Measurements from ENCODE around the gene ROR2. TPM values are rescaled to one million over a fixed set of nuclear protein-coding genes. Genes with fewer than 3 reads are reported as not detected.

The ROR2 gene
- total RNA-seq, 1 experiment from 2014 or later, result 2.7 TPM

DNA sequence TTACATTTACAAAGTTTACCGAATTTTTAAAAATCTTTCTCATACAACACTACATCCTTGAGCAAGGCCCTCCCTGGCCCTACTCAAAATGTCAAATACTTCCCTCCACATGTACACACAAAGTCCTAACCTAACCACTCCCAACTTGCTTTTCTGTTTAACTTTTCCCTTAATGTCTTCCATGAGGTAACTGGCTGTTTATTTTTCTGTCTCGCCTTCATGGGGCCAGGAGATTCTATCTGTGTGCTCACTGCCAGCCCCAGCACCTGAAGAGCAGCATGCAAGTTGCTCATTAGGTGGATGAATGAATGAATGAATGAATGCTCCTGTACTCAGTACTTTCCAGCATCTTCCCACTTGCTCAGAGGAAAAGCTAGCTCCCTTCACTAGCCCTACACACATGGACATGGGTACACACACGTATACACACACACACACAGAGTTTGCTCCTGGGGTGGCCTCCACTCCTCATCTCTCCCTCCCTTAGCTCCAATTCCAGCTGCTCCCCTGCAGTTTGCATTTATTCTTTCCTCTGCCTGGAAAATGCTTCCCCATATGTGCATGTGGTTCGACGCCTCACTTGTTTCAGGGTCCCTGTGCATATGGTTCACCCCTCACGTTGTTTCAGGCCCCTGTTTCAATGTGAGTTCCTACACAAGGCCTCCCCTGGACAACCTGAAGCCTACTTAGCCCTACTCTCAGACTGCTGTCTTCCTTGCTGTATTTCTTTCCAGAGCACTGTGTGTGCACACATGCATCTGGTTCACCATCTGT is 165.2 kb downstream of the ROR2 start:
- H3K36me3 Mint-ChIP-seq (ENCODE audit: insufficient read depth in 1 of 3, low read depth in 3 of 3), result peaks cover 0 to 21% (median 0%) of the 10 kb centered on the region in 3 experiments; a peak in 3 of 7 replicates
- H3K14ac ChIP-seq (ENCODE audit: insufficient read depth, low read length), result no peak overlapping the region

More for the DNA sequence above, 165.2 kb downstream of the ROR2 start:
- H3K56ac ChIP-seq (ENCODE audit: insufficient read length, low read depth, low read length), result no peak overlapping the region
- H3K9ac ChIP-seq (ENCODE audit: extremely low read depth, insufficient read length, low read length), result no peak overlapping the region
- no peak overlapping the region for H2BK120ac ChIP-seq (ENCODE audit: low read depth, low read length, poor library complexity, severe bottlenecking)
- H3K79me2 ChIP-seq (ENCODE audit: insufficient read depth, low read length), result no peaks in the 10 kb centered on the region
- no peaks in the 10 kb centered on the region for H3K9me3 ChIP-seq (ENCODE audit: control insufficient read depth, low read depth, low read length)
- H3K23me2 ChIP-seq (ENCODE audit: insufficient read length, low read depth, low read length, poor library complexity, severe bottlenecking), result no peaks in the 10 kb centered on the region
- WGBS (ENCODE audit: extremely low coverage, insufficient read length, low lambda C conversion rate), result 100% methylated on average over 1 of the region's 6 CpGs
- H3K4me3 Mint-ChIP-seq, result no peak overlapping the region
- H3K23ac ChIP-seq (ENCODE audit: insufficient read length, low read depth, low read length), result no peak overlapping the region
- H3K27ac ChIP-seq (ENCODE audit: insufficient read length, low read depth, low read length), result no peak overlapping the region
- H4K20me1 ChIP-seq (ENCODE audit: control insufficient read depth, insufficient read depth, insufficient read length), result no peaks in the 10 kb centered on the region
- no peaks in the 10 kb centered on the region for H3K79me1 ChIP-seq (ENCODE audit: insufficient read depth, low read depth, low read length, poor library complexity, severe bottlenecking)
- H3T11ph ChIP-seq (ENCODE audit: low read length), result no peak overlapping the region
- no peak overlapping the region for H3K27ac Mint-ChIP-seq
- H2BK15ac ChIP-seq (ENCODE audit: low read depth, low read length), result no peak overlapping the region
- no peak overlapping the region for H2BK5ac ChIP-seq (ENCODE audit: insufficient read length, low read length)
- H3K9me3 Mint-ChIP-seq, result peaks cover 9 to 17% of the 10 kb centered on the region in 2 experiments; a peak in 4 of 5 replicates
- no peak overlapping the region for H2BK12ac ChIP-seq (ENCODE audit: insufficient read length, low read depth, low read length)
- H4K8ac ChIP-seq (replicated peaks; ENCODE audit: insufficient read length, low read depth, low read length), result no peak overlapping the region
- no peaks in the 10 kb centered on the region for H3K4me1 ChIP-seq (ENCODE audit: insufficient read depth, low read length)
- H2BK20ac ChIP-seq (ENCODE audit: low read depth, low read length, poor library complexity, severe bottlenecking), result no peak overlapping the region
- no peak overlapping the region for H3K4ac ChIP-seq (ENCODE audit: low read depth, low read length)
- H3K18ac ChIP-seq (ENCODE audit: insufficient read length, low read depth, low read length), result no peak overlapping the region
- H3K4me1 Mint-ChIP-seq, result peaks cover 9 to 13% of the 10 kb centered on the region in 2 experiments
- H2AK5ac ChIP-seq (ENCODE audit: insufficient read length, low read length), result no peak overlapping the region
- H4K91ac ChIP-seq (ENCODE audit: insufficient read length, low read depth, low read length), result no peak overlapping the region
- H2AFZ ChIP-seq (ENCODE audit: low read length), result no peak overlapping the region
- no peak overlapping the region for H3K4me2 ChIP-seq (ENCODE audit: insufficient read depth, insufficient read length, low read length)
- H3K27me3 Mint-ChIP-seq (ENCODE audit: low read depth), result peaks cover 9% of the 10 kb centered on the region
- no peaks in the 10 kb centered on the region for H3K27me3 ChIP-seq (ENCODE audit: insufficient read depth, low read length)
- DNase-seq, result no peak
- no peak overlapping the region for H4K5ac ChIP-seq (ENCODE audit: insufficient read length, low read depth, low read length)
- TF ChIP-seq CTCF (conservative IDR thresholded peaks at IDR 0.05), result no peak
